Kidney tubule cell (primary cell): ENCODE measurements around the gene FMO5.
A peak's percentile ranks its signal among the peaks of the same experiment; 100 is the strongest.
"Not testable (repeated sequence)": the region's sequence is repeated elsewhere in the genome, so short reads cannot be mapped to it uniquely, and the experiment has no call there.

Source experiments
- DNase-seq: peaks from one replicate; pipeline ENCODE4 v3.0.0-alpha.2; 2018; ENCODE audit warnings: low spot score

FMO5 gene, protein sequence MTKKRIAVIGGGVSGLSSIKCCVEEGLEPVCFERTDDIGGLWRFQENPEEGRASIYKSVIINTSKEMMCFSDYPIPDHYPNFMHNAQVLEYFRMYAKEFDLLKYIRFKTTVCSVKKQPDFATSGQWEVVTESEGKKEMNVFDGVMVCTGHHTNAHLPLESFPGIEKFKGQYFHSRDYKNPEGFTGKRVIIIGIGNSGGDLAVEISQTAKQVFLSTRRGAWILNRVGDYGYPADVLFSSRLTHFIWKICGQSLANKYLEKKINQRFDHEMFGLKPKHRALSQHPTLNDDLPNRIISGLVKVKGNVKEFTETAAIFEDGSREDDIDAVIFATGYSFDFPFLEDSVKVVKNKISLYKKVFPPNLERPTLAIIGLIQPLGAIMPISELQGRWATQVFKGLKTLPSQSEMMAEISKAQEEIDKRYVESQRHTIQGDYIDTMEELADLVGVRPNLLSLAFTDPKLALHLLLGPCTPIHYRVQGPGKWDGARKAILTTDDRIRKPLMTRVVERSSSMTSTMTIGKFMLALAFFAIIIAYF

GRCh38 chr1:147225193-147225730 is at the start of gene FMO5:
TSS of gene FMO5 (minus strand) at chr1:147225339. CDS start at chr1:147225029, 310 bp downstream.
- DNase-seq, result peak; percentile 61

DNA sequence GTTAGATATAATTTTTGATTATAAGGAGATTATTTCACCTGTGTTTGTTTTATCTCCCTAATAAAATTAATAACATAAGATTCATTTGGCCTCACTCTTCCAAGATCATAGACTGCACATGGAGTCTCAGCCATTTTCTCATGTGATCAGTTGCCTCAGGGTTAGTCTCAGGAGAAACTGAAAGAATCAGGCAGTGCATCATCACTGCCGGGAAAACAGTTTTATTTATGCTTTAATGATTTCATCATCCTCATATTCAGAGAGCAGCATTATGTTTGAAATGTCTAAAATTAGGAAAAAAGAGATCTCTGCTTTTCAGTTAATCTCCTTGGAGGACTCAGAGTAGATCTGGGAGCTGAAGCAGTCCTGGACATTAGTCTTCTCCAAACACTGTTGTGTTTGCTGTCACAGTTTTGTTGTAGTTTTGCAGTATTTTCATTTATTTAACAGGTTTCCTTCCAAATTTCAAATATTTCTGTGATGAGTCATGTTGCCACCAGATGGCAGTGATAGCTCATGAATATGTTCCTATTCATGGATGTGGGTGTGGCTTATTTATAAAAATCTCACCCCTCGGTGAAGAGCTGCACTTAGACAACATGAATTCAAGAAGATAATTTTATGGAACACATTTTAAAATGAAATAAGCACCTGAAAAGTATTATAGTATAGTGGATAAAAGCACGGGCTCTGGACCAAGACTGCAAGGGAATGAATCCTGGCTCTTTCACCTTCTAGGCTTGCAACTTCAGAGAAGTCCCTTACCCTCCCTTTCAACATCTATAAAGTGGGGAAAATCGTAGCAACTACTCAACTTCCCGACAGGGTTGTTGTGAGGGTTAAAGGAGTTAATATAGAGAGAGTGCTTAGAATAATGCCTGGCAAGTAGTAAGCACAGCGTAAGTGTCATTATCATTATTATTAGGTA is 48.5 kb upstream of the FMO5 start:
- peak; percentile 68 for DNase-seq

DNA sequence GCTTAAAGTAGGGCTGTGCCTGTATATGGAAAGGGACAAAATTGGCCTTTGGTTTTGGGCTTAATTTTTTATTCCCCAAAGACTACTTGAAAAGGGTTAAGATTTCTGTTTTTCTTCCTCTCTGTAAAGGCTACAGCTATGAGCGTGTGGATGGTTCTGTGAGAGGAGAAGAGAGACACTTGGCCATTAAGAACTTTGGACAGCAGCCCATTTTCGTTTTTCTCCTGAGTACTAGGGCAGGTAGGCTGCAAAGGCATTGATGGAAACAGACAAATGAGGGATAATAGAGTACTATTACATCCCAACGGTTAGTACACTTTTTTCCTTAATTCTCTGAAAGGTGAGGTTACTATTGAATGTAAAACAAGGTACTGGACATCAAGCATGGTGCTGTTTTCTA is 46.9 kb upstream of the FMO5 start:
- no peak for DNase-seq

DNA sequence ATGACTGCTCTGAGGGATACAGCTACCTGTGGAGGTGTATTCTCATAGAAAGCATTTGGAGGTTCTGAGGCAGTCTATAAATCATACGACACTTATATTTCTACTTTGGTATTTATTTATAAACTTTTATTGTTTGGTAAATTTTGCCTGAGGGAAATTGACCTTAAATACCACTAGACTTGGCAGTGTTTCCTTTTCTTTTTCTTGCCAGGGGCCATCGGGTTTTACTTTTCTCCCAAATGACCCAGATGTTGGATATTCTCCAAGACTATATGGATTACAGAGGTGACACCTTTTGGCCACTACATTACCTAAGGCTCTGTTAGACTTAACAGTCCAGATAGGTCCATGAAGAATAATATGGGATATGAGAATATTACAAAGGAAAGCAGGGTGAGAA is 45.6 kb upstream of the FMO5 start:
- no peak for DNase-seq

DNA sequence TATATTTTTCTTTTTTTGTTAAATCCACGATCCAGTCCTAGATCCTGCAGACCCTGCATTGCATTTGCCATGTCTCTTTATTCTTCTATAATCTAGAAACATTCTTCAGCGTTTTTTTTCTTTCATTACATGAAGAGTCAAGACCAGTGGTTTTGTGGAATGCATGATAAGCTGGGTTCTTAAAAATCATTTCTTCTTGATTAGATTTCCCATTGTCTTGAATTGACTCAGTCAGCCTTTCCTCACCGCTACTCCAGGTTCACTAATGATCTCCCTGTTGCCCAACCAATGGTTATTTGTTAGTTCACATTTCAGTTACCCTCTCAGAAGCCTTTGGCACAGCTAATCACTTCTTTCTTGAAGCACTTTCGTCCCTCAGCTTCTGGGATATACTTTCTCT is 42.6 kb upstream of the FMO5 start:
- no peak for DNase-seq

- no peak for DNase-seq
Measured at GRCh38 chr1:147266381-147266780, 41.2 kb upstream of the FMO5 start.

- DNase-seq, result peak; percentile 60
Measured at GRCh38 chr1:147264158-147264768, 39.1 kb upstream of the FMO5 start.

GRCh38 chr1:147260956-147261355 is 35.8 kb upstream of the FMO5 start:
- DNase-seq, result no peak

- DNase-seq, result no peak
Measured at GRCh38 chr1:147252540-147252939, 27.4 kb upstream of the FMO5 start.

GRCh38 chr1:147247656-147248238 is 22.6 kb upstream of the FMO5 start:
- DNase-seq, result no peak

GRCh38 chr1:147246910-147247655 is 21.9 kb upstream of the FMO5 start:
- no peak for DNase-seq

GRCh38 chr1:147246044-147246690 is 21.0 kb upstream of the FMO5 start:
- no peak for DNase-seq

- no peak for DNase-seq
Measured at GRCh38 chr1:147245586-147246021, 20.5 kb upstream of the FMO5 start.

DNA sequence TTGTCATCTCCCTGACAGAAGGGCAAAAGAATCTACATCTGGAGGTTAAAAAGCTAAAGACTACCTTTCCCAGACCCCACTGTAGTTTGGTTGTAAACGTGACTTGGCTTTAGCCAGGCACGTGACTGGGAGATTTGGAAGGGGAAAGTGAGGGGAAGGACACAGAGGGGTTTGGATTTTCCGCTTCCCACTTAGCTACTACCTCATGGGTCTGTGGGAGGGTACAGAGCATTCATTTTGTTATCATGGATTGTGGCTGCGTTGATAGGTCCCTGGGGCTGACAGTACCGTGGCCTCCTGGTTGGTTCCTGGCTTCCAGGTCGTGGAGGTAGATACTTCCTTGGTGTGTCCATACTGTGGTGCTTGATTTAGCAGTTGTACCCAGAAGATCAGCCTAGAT is 20.0 kb upstream of the FMO5 start:
- no peak for DNase-seq

- DNase-seq, result no peak
Measured at GRCh38 chr1:147243841-147244240, 18.7 kb upstream of the FMO5 start.

DNA sequence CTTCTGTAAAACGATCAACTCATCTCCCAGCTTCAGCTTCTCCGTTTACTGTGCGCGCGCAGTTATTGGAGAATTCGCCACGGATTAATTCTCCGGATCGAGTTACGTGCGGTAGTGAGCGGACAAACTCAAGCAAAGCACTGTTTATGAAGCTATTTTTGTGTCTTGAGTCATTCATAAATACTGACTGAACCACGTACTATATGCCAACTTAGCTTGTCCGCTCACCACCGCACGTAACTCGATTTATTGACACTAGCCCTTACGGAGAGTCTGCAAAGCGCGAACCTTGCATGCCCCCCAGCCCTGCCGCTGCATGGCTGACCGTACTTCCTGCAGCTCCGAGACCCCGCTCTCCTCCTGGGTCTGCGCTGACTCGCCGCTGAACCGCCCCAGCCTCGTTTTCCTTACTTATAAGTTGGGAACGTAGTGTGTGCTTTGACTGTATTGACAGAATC is 18.1 kb upstream of the FMO5 start:
- DNase-seq, result no peak

DNA sequence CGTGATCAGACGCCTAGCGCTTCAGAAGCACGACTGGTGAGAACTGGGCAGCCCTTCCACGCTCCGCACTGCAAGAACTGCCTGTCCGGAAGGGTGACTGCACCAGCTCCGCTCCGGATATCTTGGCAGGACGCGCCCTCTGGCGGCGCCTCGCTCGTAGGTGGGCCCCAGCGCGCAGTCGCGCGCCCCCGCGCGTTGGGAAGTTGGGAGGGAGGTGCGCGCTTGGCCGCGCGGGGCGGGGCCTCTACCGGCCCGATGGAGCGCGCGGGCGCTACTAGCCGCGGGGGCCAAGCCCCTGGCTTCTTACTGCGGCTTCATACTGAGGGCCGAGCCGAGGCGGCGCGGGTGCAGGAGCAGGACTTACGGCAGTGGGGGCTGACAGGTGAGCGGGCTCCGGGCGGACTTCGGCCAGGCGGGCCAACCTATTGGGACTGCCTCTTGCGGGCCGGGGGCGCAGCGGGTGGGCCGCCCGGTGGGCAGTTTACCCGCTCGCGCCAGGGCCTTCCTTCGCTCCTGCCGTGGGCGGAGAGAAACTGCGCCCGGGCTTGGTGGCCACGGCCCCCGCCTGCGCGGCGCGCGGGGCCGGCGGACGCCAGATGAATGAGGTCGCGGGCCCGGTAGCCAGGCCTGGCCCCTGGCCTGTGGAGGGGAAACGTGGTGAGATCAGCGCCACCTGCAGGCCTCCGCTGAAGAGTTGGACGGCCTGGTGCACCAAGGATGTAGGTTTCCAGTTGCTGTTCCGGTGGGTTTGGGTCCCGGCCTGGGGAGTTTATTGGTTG is 17.5 kb upstream of the FMO5 start, which contains the start of gene CHD1L:
TSS of gene CHD1L (plus strand) at position 236 of the 779 bp plus-strand sequence. CDS start at position 256, 20 bp downstream.
- DNase-seq, result peak; percentile 95

GRCh38 chr1:147241934-147242448 is 16.9 kb upstream of the FMO5 start:
- no peak for DNase-seq

- DNase-seq, result not testable (repeated sequence)
Measured at GRCh38 chr1:147240131-147240721, 15.1 kb upstream of the FMO5 start.
